NCI-H2227 (cell line): ENCODE measurements around the gene CLEC11A.
A peak's percentile ranks its signal among the peaks of the same experiment; 100 is the strongest.

Experiments used
- DNase-seq: peaks from one replicate; lab custom pipeline; 2025; ENCODE audit not compliant: unreplicated experiment; lab: John Stamatoyannopoulos, UW

The CLEC11A gene

DNA sequence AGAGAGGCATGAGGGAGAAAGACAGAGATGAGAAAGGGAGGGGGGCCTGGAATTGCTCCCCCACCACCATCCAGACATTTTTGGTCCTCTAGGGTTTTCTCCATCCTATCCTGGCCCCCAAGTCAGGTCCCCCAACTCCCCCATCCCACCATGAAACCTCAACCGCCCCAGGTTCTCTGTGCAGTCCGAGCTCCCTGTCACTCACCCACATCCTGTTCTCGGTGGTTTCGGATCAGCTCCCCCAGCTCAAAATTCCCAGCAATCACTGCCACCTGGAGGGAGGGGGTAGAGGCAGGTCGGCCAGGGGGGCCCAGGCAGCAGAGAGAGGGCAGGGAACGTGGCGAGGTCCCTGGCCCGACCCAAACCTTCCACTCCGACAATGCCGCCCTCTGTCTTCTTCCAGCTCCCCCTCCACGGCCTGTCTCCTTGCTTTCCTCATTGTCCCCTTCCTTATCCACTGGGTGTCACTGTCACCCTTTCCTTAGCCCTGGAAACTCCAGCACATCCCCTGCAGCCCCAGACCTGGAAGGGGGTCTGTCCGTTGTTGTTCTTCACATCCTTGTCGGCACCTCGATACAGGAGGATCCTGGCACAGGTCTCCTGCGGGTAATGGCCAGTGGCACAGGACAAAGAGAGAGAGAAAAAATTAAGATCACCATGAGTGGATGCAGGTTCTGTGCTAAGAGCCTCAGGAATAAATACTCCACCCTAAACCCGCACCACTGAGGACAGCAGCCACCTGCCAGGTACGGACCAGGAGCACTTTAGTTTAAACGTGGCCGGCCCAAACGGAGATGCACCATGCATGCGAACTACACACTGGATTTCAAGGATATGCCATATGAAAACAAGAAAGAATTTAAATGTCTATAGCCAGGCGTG is 19.0 kb upstream of the CLEC11A start:
- DNase-seq: no peak

DNA sequence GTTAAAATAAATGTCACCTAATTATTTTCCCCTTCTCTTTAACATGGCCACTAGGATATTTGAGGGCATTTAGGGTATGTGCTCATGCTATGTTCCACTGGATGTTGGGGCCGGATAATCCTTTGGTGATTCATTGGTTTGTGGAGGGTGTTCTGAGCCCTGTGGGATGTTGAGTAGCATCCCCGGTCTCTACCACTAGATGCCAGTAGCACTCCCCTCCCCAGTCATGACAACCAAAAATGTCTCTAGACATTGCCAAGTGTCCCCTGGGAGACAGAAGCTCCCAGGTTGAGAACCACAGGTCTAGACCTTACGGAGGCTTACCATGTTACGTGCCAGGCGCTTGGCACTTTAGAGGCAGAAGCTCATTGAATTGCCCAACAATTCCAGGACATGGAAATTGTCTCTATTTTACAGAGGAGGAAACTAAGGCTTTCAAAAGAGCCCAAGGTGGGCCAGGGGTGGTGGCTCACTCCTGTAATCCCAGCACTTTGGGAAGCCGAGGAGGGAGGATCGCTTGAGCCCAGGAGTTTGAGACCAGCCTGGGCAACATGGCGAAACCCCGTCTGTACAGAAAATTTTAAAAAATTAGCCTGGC is 17.6 kb upstream of the CLEC11A start:
- peak; percentile 57 for DNase-seq

DNA sequence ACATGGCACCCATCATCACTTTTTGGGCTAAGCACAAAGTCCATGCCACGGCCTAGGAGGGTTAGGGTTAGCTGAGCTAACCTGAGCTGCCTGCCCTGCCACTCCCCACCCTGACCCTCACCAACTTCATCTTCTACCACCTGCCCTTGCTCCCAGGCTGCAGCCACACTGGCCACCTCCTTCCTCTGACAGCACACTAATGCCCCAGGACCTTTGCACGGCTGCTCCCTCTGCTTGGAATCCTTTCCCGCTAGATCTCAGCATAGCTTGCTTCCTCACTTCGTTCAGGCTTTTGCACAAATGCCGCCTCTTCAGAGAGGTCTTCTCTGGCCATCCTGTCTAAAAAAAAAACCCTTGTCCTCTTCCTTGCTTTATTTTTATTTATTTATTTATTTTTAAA is 16.8 kb upstream of the CLEC11A start:
- DNase-seq: no peak

DNA sequence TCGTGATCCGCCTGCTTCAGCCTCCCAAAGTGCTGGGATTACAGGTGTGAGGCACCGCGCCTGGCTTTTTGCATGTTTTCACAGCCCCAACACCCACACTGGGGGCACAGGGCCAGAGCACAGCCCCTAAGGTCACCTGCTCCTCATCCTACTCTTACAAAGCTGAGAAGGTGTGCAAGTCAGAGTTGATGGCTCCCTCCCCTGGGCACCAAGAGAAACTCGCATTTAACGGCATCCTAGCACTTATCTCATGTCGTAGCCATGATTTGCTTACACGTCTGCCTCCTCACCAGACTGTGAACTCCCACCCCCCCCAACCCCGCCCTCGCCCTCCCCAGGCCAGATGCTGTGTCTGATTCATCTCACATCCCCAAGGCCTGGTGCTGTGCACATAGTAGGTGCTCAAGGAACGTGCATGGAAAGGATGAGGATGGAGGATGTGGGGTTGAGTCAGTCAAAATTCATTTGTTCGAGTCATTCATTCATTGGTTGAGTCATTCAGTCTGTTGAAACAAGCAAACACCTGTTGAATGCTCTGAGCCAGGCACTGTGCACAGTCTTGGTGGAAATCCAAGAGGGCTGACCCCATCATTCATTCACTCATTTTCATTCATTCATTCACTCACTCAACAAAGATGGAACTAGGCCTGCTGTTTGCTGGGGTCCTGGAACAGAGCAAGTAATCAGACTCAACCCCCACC is 14.8 kb upstream of the CLEC11A start:
- no peak for DNase-seq

DNA sequence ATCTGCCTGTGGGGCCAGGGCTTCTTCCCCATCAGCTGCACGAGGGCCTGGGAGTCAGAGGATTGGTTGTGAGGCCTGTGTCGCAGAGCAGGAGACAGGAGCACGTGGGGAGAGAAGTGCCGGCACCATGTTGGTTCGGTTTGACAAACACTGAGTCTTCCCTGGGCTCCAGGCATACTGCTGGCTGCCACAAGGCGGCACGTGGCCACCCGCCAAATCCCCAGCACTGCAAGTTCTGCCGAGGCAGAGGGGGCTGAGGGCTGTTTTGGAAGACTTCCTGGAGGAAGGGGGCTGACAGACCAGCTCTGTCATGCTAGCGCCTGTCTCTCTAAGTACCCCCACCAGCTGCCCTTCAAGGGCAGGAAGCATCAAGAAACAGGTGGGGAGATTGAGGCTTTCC is 13.1 kb upstream of the CLEC11A start:
- DNase-seq: no peak

DNA sequence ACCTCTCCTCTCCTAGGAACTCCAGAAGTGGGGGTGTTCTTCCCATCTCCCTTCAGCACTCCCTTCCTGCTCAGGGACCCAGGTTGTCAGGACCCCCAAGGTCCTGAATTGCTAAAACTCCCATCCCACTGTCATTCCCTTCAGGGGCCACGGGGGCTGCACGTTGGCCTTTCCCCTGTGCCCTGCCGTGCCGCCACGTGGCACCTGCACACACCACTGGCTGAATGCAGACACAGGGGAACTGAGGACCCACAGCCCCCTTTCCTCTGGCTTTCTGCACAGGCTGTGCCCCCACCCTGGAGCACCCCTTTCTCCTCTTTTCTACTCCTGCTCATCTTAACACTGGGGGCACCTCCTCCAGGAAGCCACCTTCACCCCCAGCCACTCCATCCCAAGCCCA is 12.6 kb upstream of the CLEC11A start:
- no peak for DNase-seq

DNA sequence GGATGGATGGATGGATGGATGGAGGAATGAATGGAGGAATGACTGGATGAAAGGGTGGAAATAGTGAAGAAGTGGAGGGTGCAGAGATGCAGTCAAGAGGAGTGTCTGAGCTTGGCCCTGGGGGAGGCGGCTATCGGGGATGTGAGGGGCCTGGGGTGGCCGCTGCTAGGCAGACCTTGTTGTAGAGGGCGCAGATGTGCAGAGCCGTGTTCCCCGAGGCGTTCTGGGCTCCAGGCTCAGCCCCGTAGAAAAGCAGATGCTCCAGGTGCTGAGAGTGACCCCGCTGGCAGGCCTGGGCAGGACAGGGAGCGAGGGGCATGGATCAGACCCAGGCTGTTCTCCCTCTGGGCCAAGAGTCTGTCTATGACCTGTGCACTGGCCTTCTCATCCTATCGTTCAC is 12.0 kb upstream of the CLEC11A start:
- DNase-seq: no peak

DNA sequence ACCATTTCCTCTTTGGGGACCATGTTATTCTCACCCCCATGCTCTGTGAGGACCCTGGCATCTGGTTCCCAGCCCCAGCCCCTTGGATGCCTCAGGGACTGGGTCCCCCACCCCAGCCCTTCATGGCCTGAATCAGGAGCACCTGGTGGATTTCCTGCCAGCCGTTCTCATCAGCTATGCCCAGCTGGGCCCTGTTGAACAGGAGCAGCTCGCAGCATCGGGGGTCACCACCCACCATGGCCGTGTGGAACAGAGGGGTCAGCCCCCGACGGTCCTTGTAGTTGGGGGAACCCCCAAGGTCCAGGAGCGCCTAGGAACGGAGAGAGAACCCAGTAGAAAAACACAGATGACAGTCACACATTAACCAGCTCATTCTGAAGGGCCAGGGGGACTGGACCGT is 11.4 kb upstream of the CLEC11A start:
- DNase-seq: no peak

DNA sequence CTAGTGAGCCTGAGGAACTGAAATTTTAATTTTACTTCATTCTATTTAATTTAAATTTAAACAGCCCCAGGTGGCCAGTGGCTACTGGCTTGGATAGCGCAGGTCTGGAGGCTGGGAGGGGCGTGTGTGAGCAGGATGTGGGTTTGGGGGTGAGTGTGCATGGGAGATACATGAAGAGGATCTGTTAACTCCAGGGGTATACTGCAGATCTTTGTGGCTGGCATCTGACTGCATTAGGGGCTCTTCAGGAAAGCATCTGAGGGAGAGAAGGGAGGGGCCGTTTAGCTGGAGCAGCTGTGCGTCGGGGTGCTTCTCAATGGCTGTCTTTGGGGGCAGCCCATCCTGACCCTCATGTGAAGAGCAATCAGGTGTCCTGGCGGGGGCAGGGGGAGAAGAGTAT is 10.3 kb upstream of the CLEC11A start:
- DNase-seq: no peak

DNA sequence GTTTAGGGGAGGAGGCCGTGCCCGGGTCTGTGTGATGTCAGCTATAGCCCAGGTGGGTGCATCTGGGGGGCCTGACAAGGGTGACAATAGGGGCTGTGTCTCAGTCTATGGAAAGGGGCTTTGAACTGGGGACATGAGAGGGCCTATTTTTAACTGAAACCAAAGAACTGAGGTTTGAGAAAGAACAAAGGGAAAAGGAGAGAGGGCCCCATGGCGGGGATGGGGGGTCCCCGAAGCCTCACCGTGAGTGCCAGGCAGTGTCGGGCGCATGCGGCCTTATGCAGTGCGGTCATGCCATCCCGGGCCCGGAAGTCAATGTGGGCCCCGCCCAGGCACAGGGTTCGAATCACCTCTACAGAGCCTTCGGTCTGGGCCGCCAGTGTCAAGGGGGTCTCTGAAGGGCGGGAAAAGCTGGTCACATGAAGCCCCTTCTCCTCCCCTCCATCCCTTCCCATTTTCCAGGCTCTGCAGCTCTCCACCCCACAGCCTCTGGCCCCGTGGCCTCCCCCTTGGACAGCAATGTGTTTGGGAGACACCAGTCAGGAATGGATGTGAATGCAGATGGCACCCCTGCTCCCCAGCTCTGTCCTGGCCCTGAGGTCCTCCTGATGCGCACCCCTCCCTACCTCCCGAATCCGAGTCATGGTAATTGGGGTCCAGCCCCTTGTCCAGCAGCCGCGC is 9.5 kb upstream of the CLEC11A start:
- DNase-seq: no peak

DNA sequence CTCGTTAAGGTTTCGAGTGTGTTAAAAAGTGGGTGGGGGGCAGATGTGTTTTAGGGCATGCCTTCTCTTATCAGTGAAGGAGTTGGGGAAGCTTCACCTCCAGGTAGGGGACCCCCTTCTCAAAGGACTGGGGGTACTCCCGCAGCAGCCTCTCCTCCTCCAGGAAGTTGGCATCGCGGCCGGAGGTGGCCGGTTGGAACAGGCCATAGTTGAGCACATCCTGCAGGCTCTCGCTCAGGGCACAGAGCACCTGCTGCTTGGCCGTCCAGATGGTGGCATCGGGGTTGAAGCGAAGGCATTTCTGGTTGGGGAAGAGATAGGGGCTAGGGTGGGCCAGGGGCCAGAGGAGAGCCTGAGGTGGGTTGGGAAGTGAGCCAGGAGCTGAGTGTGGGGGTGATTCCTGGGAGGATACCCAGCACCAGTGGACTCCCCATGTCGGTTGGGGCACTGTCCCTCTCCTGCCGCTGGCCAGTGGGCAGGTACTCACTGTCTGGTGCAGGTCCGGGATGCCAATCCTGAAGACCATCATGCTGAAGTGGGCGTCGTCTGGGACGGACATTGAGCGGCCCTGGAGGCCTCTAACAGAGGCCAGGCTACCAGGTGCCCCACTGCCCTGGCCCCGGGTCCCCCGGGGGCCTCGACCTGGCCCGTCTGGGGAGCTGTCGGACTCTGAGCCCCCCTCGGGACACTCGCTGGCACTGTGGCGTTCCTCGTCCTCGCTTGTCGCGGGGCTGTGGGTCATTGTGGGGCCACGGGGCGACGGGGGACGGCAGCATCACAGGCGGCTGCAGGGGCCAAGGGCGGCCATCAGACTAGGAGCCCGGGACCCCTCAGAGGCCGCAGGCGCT is 6.8 kb upstream of the CLEC11A start:
- DNase-seq: no peak

DNA sequence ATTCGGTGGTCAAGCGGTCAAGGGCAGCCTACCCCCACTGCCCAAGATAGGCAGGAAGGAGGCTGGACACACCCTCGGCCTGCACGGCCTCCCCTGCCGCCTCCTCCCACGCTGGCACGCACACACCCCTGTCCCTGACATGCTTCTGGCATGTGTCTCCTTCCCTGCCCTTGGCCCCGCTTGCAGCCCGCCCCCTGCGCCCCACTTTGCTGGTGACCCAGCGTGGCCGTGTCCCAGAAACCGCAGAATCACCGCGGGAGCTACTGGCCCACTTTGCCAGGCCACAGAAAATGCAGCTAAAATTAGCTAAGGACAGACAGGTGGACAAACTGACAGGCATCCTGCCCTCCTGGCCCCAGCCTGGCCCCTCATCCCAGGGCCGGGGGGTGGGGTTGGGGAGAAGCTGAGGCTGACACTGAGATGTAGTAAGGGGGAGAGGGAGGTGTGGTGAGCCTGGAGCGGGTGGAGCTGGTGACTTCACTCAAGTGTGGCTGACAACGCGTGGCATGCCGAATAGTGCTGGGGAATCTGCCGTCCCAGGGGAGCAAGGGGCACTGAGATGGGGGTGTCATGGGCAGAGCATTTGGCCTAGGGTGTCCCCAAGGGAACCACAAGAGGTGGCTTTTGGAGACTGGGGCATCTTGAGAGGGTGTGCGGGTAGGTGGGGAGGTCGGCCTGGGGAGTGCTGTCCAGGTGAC is 6.0 kb upstream of the CLEC11A start:
- no peak for DNase-seq

DNA sequence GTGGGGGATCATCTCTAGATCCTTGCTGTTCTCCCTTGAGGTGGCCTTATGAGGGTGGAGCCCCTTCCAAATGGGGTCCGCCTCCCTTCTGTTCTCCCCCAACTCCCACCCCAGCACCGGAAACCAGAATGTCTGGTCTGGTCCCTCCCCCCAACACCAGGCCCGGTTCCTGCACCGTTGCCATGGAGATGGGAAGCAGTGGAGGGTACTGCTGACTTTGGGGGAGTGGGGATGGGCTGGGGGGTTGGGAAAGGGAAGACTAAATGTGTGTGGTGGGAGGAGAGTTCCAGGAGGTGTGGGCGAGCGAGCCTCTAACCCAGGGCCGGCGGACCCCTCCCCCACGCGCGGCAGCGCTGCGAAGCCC is 5.3 kb upstream of the CLEC11A start:
- DNase-seq: peak; percentile 57

DNA sequence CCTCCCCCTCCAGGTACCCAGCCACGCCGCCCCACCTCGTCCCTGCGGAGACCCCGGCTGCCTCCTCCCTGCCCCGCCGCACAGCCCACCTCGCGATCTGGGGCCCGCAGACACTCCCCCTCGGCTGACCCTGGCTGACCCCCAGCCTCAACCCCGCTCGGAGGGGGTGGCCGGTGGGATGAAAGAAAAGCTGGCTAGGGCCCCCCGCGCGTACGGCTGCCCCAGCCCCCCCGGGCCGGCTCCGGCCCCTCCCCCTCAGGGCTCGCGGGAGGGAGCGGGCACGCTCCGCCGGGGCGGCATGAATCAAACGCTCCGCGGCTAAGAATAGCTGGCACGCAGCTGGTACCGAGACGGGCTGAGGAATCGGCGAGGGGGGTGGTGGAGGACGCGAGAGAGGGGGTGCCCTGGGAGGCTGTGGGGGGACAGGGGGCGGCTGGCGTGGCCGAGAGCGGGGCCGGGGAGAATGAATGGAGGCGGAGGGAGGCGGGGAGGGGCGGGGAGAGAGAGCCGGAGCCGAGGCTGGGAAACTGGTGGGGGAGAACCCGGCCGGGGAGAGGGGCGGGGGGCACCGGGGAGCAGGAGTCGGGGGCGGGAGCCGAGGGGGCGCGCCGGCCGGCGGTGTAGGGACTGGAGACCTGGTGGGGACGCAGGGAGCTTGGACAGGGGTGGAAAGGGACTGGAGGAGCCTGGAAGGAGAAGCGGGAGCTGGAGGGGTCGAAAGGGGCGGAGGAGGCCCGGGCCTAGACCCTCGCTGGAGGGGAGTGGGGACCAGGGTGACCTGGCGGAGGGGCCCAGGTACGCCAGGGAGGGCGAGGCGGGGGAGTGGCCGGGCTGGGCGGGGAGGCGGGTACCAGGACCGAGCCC is 4.7 kb upstream of the CLEC11A start:
- peak; percentile 72 for DNase-seq

DNA sequence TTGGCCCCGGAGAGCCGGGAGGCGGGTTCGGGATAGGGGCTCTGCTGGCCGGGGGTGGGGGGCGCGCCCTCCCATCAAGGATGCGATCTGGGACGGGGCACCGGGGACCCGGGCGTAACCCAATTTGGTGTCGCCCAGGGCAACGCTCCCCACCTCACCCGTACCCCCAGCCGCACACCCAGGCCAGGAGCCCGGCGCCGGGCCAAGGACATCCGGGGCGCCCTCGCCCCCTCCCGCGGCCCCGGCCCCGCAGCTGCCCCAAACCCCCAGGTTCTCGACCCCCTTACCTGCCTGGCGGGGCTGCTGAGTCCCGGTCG is 4.1 kb upstream of the CLEC11A start:
- DNase-seq: no peak

DNA sequence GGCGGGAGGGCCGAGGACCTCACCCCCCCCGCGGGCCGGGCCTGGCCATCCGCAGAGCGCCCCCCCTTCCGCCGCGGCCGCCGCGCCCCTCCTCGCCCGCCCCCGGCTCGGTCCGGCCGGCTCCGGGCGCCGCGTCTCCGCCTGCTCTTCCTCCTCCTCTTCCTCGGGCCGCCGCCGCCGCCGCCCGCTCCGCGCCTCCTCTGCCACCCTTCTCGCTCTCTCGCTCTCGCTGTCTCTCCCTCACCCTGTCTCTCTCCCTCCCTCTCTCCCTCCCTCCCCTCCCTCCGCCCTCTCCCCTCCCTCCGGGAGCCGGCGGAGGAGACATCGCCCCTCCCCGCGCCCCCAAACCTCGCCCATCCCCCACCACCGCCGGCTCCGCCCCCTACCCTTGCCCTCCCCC is 3.6 kb upstream of the CLEC11A start, which contains the start of gene SHANK1:
TSS of gene SHANK1 (minus strand) at position 237 of the 400 bp plus-strand sequence. CDS start 2,883 bp downstream, outside the sequence.
- peak; percentile 41 for DNase-seq

DNA sequence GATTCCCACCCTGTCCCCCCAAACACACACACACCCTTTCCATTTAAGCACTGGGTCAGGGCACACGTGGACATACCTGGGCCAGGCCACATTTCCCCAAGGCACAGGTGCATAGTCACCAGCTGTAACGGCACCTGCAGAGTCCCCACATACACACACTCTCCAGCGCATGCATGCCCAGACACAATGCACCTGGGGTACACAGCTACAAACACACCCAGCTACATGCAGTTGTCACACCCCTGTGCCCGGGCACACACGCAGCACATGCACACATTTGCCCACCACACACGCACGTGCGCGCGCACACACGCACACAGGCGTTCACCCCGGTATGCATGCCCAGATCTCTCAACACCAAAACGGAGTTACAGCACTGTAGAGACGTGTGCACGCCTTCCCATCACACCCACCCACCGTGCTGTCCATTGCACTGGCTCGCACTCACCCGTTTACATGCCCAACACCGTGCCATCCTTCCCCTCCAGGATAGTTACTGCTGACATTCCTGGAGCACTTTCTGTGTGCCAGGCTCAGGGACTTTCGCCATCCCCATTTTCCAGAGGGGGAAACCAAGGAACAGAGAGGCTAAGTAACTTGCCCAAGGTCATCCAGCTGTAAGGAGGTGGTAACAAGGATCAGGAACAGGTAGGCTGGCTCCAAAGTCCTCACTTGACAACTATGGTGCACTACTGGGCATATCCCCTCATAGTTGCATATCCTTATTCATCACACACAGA is 2.8 kb upstream of the CLEC11A start:
- DNase-seq: no peak

DNA sequence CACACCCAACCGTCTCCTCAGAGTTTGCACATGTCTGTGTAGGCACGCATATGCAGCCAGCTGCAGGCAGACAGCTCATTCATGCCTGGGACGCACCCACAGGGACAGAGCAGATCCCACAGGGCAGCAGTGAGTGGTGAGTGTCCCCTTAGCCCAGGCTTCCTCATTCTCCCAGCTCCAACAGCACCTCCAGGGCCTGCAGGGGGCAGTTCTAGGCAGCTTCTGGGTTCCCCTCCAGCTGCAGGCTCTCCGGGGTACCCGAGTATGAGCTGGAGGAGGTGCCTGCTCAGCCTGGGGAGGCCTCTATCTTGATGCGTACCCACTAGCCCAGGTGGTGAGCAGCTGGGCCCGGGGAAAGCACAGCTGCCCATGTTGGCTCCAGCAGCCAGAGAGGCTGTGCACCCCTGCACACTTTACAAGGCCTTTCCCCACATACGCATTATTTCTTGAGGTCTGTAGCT is 2.2 kb upstream of the CLEC11A start:
- DNase-seq: no peak
